OCI-LY3 (cell line): ENCODE data around the gene NARS2.

Experiments
- EZH2phosphoT487 ChIP-seq: fragments of 200-600 bp; shearing (Covaris generic); IDR thresholded peaks from 2 replicates; pipeline ENCODE4 v1.6.1; 2018; ENCODE audit warnings: antibody characterized with exemption, mixed run types, low read depth
- TF ChIP-seq, protein P1 (sequence below): fragments of 200-600, 300-600 bp; sonication (generic); IDR thresholded peaks from 2 replicates; pipeline ENCODE4 v1.5.1; 2014; ENCODE audit warnings: antibody characterized with exemption, low read length, low read depth

DNA sequence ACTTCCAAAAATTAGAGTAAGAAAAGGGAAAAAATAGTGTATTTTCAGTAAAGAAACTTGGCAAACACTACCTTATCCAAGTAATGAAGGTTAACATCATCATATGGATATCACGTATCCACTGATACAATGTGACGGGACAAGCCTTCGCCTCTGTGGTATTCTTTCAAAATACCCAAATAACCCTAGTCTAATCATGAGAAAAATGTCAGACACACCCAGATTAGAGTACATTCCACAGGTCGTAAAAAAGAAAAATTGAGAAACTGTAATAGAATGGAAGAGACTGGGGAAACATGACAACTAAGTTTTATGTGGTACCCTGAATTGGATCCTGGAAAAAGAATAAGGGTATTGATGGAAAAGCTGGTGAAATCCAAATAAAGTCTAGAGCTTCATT is 48.9 kb downstream of the NARS2 start:
- TF ChIP-seq, protein P1, sequence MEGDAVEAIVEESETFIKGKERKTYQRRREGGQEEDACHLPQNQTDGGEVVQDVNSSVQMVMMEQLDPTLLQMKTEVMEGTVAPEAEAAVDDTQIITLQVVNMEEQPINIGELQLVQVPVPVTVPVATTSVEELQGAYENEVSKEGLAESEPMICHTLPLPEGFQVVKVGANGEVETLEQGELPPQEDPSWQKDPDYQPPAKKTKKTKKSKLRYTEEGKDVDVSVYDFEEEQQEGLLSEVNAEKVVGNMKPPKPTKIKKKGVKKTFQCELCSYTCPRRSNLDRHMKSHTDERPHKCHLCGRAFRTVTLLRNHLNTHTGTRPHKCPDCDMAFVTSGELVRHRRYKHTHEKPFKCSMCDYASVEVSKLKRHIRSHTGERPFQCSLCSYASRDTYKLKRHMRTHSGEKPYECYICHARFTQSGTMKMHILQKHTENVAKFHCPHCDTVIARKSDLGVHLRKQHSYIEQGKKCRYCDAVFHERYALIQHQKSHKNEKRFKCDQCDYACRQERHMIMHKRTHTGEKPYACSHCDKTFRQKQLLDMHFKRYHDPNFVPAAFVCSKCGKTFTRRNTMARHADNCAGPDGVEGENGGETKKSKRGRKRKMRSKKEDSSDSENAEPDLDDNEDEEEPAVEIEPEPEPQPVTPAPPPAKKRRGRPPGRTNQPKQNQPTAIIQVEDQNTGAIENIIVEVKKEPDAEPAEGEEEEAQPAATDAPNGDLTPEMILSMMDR = no peak
- no peak for TF ChIP-seq EZH2phosphoT487
